Raji (cell line): ENCODE measurements around the gene AFDN.

Source experiments
- POLR2A ChIP-seq: IDR thresholded peaks from 2 replicates; pipeline ENCODE4 v1.6.1; 2011; ENCODE audit warnings: low read depth, low read length, control low read depth; ENCODE audit not compliant: insufficient read depth

Gene AFDN

DNA sequence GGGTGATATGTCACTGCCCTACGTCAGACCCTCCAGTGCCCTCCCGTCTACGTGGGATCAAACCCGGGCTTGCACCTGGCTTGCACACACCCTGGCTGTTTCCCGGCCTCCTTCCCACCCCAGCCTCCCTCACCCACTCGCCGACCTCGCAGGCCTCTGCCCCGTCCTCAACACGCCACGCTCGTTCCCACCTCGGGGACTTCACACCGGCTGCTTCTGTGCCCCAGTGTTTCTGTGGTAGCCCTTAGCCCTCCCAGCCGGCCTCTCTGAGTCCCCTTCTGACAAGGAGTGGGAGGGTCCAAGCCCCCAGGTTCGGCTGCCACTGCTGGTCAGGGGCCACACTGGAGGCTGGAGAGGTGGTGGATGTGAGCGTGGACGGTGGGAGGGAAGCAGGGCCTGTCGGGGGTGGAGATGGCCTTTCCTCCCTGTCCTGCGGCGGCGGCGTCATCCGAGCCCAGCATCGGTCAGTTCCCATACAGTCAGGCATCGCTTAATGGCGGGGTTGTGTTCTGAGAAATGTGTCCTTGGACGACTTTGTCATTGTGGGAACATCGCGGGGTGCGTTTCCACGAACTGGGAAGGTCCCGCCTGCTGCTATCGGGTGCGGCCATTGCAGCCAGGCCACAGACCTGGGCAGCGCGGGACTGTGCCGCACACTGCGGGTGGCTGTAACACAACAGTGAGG is 159.3 kb downstream of the AFDN start:
- no peak for TF ChIP-seq POLR2A

GRCh38 chr6:167987396-167988153 is 160.9 kb downstream of the AFDN start:
- no peak for TF ChIP-seq POLR2A

GRCh38 chr6:167988154-167988495 is 161.4 kb downstream of the AFDN start:
- no peak for TF ChIP-seq POLR2A

- TF ChIP-seq POLR2A = no peak
Observed at GRCh38 chr6:167988945-167989841, 162.5 kb downstream of the AFDN start.

GRCh38 chr6:167990016-167990945 is 163.6 kb downstream of the AFDN start:
- TF ChIP-seq POLR2A = no peak

DNA sequence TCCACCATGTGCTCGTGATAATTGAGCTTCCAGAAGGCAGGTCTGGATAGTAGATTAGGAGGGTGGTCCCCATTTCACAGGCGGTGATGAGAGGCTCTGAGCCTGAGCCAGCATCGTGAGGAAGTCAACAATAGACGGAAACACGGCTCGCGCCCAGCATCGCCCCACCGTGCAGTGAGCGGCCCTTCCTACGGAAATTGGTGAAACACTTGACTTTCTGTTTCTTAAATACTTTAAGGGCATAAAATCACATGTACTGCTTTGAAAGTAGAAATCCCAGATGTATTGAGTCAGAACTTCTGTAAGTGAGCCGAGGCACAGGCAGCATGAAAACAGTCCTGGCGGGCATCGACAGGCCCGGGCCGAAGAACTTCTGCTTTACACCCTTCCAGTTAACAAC is 166.5 kb downstream of the AFDN start:
- TF ChIP-seq POLR2A = no peak

- no peak for TF ChIP-seq POLR2A
Observed at GRCh38 chr6:167993831-167994230, 167.1 kb downstream of the AFDN start.

DNA sequence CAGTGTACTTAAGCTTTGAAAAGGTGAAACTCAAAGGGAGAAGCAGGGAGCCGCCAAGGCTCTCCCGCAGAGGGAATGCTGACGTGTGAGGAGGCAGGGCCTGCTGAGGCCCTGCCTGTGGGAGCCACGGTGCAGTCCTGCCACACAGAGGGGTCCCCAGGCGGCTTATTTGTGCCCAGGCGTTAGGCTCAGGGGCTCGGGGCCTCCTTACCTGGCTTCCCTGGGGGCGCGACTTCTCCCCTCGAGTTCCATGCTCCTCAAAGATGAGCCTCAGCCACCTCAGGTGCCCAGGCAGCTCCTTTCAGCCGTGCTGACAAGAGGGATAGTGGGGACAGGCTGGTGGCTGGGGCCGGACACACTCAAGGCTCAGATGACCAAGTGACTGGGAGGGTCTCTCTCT is 168.6 kb downstream of the AFDN start:
- TF ChIP-seq POLR2A = no peak

- TF ChIP-seq POLR2A = no peak
Observed at GRCh38 chr6:167995731-167996151, 169.0 kb downstream of the AFDN start.

DNA sequence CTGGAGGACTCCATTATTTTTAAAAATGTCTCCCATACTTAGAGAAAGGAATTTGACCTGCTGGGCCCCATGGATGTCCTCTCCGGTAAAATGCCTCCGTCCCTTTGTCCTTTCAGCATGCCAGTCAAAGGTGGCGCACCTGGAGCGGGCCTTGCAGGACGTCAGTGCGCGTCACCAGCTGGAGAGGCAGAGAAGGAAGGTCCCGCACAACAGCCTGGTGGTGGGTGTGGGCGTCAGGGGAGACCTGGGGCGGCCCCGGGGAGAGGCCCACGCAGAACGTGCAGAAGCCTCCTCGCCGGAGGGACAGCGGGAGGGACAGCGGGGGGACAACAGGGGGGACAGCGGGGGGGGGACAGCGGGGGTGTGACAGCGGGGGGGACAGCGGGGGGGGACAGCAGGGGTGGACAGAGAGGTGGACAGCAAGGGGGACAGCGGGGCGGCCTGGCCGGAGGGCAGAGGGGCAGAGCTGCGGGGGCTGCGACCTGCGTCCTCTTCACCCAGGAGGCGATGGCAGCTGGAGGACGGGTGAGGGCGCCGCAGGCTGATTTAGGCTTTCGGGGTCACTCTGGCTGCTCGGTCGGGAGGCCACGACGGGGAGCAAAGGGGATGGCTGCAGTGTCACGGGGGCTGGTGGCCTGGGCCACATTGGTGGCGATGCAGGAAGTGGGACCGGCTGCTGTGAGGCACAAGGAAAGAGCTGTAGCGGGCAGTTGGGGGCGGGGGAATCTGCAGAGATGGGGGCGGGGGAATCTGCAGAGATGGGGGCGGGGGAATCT is 169.9 kb downstream of the AFDN start:
- no peak for TF ChIP-seq POLR2A

- no peak for TF ChIP-seq POLR2A
Observed at GRCh38 chr6:167997642-167998041, 170.9 kb downstream of the AFDN start, which contains the start of gene KIF25. KIF25 (plus strand) TSS chr6:167997671; CDS start chr6:168029586, 31,915 bp downstream.

DNA sequence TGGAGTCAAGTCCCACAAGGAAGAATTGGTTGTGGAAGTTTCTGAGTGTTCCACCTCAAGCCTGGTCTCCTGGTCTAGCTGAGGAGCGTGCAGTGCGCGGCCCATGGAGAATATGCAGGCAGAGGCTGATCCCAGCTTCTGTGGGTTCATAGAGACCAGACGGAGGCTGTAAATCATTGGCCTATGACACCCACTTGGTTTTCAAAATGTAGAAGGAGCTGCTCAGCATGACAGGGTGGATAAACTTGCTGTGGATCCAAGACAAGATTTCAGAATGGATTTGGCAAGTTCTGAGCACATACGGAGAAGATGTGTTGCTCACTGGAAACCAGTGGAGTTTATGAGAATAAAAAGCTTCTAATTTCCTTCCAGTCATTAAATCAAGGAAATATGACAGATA is 171.5 kb downstream of the AFDN start:
- no peak for TF ChIP-seq POLR2A

- TF ChIP-seq POLR2A = no peak
Observed at GRCh38 chr6:168000198-168001028, 173.7 kb downstream of the AFDN start.

DNA sequence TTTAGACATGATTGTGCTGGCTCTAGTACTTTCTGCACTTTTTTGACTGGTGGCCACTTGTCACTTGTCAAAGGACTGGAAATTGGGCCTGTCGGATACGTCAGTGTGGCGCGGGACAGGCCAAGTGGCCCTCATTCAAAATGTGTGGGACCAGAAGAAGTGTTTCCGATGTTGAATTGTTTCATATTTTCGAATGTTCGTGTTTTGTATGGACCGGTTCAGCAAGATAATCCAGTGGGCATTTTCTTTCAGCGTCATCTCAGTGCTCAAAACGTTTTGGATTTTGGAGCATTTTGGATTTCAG is 174.3 kb downstream of the AFDN start:
- TF ChIP-seq POLR2A = no peak

DNA sequence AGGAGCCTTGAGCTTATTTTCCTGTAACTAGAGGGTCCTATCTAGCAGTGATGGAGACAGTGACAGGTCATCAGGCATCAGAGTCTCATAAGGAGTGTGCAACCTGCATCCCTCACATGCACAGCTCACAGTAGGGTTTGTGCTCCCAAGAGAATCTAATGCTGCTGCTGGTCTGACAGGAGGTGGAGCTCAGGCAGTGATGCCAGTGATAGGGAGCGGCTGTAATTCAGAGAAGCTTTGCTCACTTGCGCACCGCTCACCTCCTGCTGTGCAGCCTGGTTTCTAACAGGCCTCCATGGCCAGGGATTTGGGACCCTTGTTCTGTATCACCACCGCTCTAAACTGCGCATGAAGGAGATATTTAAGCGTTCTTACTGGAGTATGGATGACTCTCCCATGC is 176.1 kb downstream of the AFDN start:
- no peak for TF ChIP-seq POLR2A
